ENCODE data around the gene BBOX1. TPM values are rescaled to one million over a fixed set of nuclear protein-coding genes. Genes with fewer than 3 reads are reported as not detected.
"Not testable (repeated sequence)": the region's sequence is repeated elsewhere in the genome, so short reads cannot be mapped to it uniquely, and the experiment has no call there.

Gene BBOX1
- total RNA-seq, 2 experiments from 2014 or later, result not detected

DNA sequence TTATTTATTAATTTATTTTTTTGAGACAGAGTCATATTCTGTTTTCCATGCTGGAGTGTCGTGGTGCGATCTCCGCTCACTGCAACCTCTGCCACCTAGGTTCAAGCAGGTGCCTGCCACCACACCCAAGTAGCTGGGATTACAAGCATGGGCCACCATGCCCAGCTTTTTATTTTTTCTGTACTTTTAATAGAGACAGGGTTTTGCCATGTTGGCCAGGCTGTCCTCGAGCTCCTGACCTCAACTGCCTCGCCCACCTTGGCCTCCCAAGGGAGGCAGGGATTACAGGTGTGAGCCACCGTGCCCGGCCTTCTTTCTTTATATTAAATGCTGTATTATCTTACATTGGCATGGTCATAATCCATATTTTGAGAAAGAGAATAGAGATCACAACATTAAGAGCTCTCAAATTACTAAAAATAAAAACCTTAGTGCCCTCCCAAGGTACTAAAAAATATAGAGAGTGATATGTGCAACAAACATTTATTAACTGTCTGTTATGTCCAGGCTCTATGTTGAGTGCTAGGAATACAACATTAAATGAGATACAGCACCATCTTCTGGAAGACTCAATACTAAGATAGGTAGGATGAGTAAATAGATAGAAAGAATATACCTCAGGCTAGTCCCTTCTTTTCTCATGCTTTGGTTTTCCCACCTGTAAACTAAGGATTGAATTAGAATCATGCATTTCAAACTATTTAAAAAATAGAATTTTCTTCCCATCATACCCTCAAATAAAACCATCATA lies 84.1 kb downstream of the BBOX1 start:
- no peaks in the 10 kb centered on the region for H3K4me1 Mint-ChIP-seq (ENCODE audit: low read depth)
- H3K27ac Mint-ChIP-seq, result no peak overlapping the region
- no peak overlapping the region for H3K4me3 Mint-ChIP-seq
- H3K36me3 Mint-ChIP-seq, result no peaks in the 10 kb centered on the region
- H3K27me3 Mint-ChIP-seq, result no peaks in the 10 kb centered on the region
- ChIA-PET CTCF (interaction anchor here (0.6 kb wide), 1 partner anchor 150 kb away, joined by 3 read pairs; no protein-coding TSS in a partner anchor), POLR2A (no interaction called here)
- H3K9me3 Mint-ChIP-seq, result no peaks in the 10 kb centered on the region
- no peak for DNase-seq
- intact Hi-C loops (cut with micrococcal nuclease), result no loop called here

GRCh38 chr11:27129686-27130085 lies 89.1 kb downstream of the BBOX1 start:
- no peak overlapping the region for H3K4me3 Mint-ChIP-seq
- intact Hi-C loops (cut with micrococcal nuclease), result no loop called here

DNA sequence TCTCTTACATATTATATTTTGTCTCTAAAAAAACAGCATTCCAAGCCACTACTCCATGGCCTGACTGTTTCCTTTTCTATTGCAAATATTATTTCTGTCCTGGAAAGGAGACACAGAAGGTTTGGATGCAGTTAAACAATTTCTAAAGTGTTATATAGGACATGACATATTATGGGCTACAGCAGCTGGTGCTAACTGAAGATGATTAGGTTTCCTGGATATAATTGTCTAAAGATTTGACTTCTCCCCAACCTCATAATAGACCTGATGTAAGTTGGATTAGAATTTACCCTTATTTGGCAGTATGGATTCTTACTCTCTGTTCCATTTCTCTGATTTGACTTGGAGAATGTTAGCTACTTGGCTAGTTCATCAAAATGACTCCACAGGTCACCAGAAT lies 90.2 kb downstream of the BBOX1 start:
- intact Hi-C loops (cut with micrococcal nuclease), result no loop called here

More at GRCh38 chr11:27129686-27130085, 89.1 kb downstream of the BBOX1 start:
- H3K27ac Mint-ChIP-seq, result no peak overlapping the region
- ChIA-PET POLR2A (no interaction called here), CTCF (no interaction called here)
- no peaks in the 10 kb centered on the region for H3K4me1 Mint-ChIP-seq (ENCODE audit: low read depth)
- H3K27me3 Mint-ChIP-seq, result peaks cover 1% of the 10 kb centered on the region
- peaks cover 3% of the 10 kb centered on the region for H3K9me3 Mint-ChIP-seq
- no peaks in the 10 kb centered on the region for H3K36me3 Mint-ChIP-seq
- DNase-seq, result no peak

GRCh38 chr11:27135924-27136329 lies 95.3 kb downstream of the BBOX1 start:
- intact Hi-C loops (cut with micrococcal nuclease); H3K27ac Mint-ChIP-seq; H3K4me3 Mint-ChIP-seq; H3K27me3 Mint-ChIP-seq; DNase-seq; POLR2A ChIA-PET; H3K36me3 Mint-ChIP-seq; H3K4me1 Mint-ChIP-seq (ENCODE audit: low read depth); CTCF ChIA-PET: not testable (repeated sequence)
- H3K9me3 Mint-ChIP-seq, result peaks cover 21% of the 10 kb centered on the region

More for the DNA sequence above, 90.2 kb downstream of the BBOX1 start:
- CTCF ChIA-PET, result no interaction called here
- no peaks in the 10 kb centered on the region for H3K4me1 Mint-ChIP-seq (ENCODE audit: low read depth)
- H3K27ac Mint-ChIP-seq, result no peak overlapping the region
- no peak for DNase-seq
- POLR2A ChIA-PET, result no interaction called here
- peaks cover 1% of the 10 kb centered on the region for H3K27me3 Mint-ChIP-seq
- H3K9me3 Mint-ChIP-seq, result peaks cover 12% of the 10 kb centered on the region
- H3K4me3 Mint-ChIP-seq, result no peak overlapping the region
- H3K36me3 Mint-ChIP-seq, result no peaks in the 10 kb centered on the region

DNA sequence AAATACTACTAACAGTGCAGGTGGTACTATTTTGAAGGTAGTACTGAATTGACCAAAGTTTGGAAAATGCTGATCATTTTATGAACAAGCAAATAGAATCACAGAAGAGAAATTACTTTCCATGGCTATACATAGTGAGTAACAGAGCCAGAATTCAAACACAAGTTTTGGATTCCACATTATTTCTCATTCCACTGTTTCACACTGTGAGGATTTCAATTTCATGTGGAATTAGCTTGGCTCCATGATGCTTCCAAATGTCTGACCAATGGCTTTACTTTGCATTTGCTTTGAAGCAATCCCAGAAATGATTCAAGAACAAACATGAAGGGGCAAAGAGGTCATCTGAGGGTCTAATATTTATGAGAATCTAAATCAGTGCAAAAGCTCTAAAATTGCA lies 98.1 kb downstream of the BBOX1 start:
- no peaks in the 10 kb centered on the region for H3K4me1 Mint-ChIP-seq (ENCODE audit: low read depth)
- DNase-seq, result no peak
- peaks cover 35% of the 10 kb centered on the region for H3K9me3 Mint-ChIP-seq
- intact Hi-C loops (cut with micrococcal nuclease), result no loop called here
- peaks cover 2% of the 10 kb centered on the region for H3K36me3 Mint-ChIP-seq
- no peak overlapping the region for H3K4me3 Mint-ChIP-seq
- ChIA-PET POLR2A (no interaction called here), CTCF (no interaction called here)
- no peak overlapping the region for H3K27ac Mint-ChIP-seq
- H3K27me3 Mint-ChIP-seq, result no peaks in the 10 kb centered on the region

DNA sequence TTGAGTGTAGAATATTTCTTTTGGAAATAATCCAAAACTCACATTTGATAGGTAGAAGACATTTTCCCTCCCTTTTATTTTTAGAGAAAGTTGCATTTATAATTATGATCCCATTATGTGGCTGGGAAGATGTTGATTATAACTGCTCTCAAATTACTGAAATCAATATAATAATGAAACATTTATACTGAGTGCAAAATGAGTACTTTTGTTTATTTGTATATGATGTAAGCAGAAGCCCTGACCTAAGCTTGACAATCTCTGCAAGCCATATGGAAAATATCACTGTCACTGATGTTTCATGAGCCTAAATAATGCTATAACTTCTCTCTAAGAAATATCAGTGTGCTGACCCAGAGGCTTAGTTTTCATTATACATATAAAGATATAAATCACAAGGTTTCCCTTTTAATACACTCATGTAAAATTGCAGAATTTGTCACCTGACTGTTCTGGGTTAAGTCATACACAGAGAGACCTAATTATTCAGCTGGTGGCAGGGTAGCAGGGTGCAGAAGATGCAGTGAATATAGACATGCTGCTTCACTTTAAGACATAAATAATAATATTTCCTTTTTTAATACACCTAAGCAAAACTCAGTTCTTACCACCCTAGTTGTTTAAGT lies 99.2 kb downstream of the BBOX1 start:
- H3K4me3 Mint-ChIP-seq, result no peak overlapping the region
- no peaks in the 10 kb centered on the region for H3K4me1 Mint-ChIP-seq (ENCODE audit: low read depth)
- ChIA-PET CTCF (no interaction called here), POLR2A (no interaction called here)
- H3K36me3 Mint-ChIP-seq, result peaks cover 2% of the 10 kb centered on the region
- no peaks in the 10 kb centered on the region for H3K27me3 Mint-ChIP-seq
- intact Hi-C loops (cut with micrococcal nuclease), result no loop called here
- H3K27ac Mint-ChIP-seq, result no peak overlapping the region
- H3K9me3 Mint-ChIP-seq, result peaks cover 30% of the 10 kb centered on the region
- no peak for DNase-seq

GRCh38 chr11:27141576-27141975 lies 101.0 kb downstream of the BBOX1 start:
- H3K27ac Mint-ChIP-seq, result no peak overlapping the region
- H3K4me1 Mint-ChIP-seq (ENCODE audit: low read depth), result no peaks in the 10 kb centered on the region
- intact Hi-C loops (cut with micrococcal nuclease), result no loop called here
- ChIA-PET CTCF (no interaction called here), POLR2A (no interaction called here)
- no peak for DNase-seq
- H3K4me3 Mint-ChIP-seq, result no peak overlapping the region
- peaks cover 16% of the 10 kb centered on the region for H3K9me3 Mint-ChIP-seq
- H3K27me3 Mint-ChIP-seq, result no peaks in the 10 kb centered on the region
- peaks cover 2% of the 10 kb centered on the region for H3K36me3 Mint-ChIP-seq

- Mint-ChIP-seq H3K9me3 (no peaks in the 10 kb centered on the region), H3K4me1 (ENCODE audit: low read depth) (no peaks in the 10 kb centered on the region), H3K36me3 (no peaks in the 10 kb centered on the region), H3K4me3 (no peak overlapping the region), H3K27me3 (no peaks in the 10 kb centered on the region), H3K27ac (no peak overlapping the region)
- POLR2A ChIA-PET, result no interaction called here
- intact Hi-C loops (cut with micrococcal nuclease), result no loop called here
- DNase-seq, result no peak
- CTCF ChIA-PET, result no interaction called here
Measured at GRCh38 chr11:27147916-27148315, 107.3 kb downstream of the BBOX1 start.

DNA sequence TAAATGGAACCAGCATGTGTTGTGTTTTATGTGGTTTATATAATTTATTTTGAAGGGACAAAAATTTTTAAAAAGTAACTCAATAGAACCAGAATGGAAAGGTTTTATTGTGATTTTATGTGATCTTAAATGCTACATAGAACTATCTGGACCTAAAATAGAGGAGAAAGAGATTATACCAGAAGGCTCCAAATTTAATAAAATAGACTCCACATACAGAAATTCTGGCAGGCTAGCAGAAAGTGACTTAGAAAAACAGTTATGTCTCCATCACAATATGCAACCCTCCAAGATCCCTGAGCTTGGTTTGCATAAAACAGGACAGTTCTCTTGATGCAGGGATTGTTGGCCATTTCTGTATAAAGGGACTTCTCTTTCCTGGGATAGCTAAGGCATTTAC lies 107.9 kb downstream of the BBOX1 start:
- no peak overlapping the region for H3K27ac Mint-ChIP-seq
- no peak overlapping the region for H3K4me3 Mint-ChIP-seq
- no peaks in the 10 kb centered on the region for H3K27me3 Mint-ChIP-seq
- no peaks in the 10 kb centered on the region for H3K9me3 Mint-ChIP-seq
- intact Hi-C loops (cut with micrococcal nuclease), result no loop called here
- POLR2A ChIA-PET, result no interaction called here
- no peak for DNase-seq
- CTCF ChIA-PET, result no interaction called here
- H3K36me3 Mint-ChIP-seq, result no peaks in the 10 kb centered on the region
- no peaks in the 10 kb centered on the region for H3K4me1 Mint-ChIP-seq (ENCODE audit: low read depth)

- ChIA-PET CTCF (no interaction called here), POLR2A (no interaction called here)
- intact Hi-C loops (cut with micrococcal nuclease), result no loop called here
Measured at GRCh38 chr11:27150098-27150497, 109.5 kb downstream of the BBOX1 start.

GRCh38 chr11:27153136-27153535 lies 112.5 kb downstream of the BBOX1 start:
- Mint-ChIP-seq H3K36me3 (no peaks in the 10 kb centered on the region), H3K27me3 (no peaks in the 10 kb centered on the region), H3K27ac (no peak overlapping the region), H3K4me3 (no peak overlapping the region), H3K4me1 (ENCODE audit: low read depth) (no peaks in the 10 kb centered on the region), H3K9me3 (no peaks in the 10 kb centered on the region)
- intact Hi-C loops (cut with micrococcal nuclease), result no loop called here
- ChIA-PET POLR2A (no interaction called here), CTCF (no interaction called here)
- DNase-seq, result no peak

More at GRCh38 chr11:27150098-27150497, 109.5 kb downstream of the BBOX1 start:
- H3K27me3 Mint-ChIP-seq, result no peaks in the 10 kb centered on the region
- H3K4me3 Mint-ChIP-seq, result no peak overlapping the region
- H3K27ac Mint-ChIP-seq, result no peak overlapping the region
- H3K4me1 Mint-ChIP-seq (ENCODE audit: low read depth), result no peaks in the 10 kb centered on the region
- no peaks in the 10 kb centered on the region for H3K9me3 Mint-ChIP-seq
- H3K36me3 Mint-ChIP-seq, result no peaks in the 10 kb centered on the region
- no peak for DNase-seq

GRCh38 chr11:27158456-27159334 lies 118.1 kb downstream of the BBOX1 start:
- no peak overlapping the region for H3K27ac Mint-ChIP-seq
- H3K4me3 Mint-ChIP-seq, result no peak overlapping the region
- no peaks in the 10 kb centered on the region for H3K9me3 Mint-ChIP-seq
- no peaks in the 10 kb centered on the region for H3K4me1 Mint-ChIP-seq (ENCODE audit: low read depth)
- intact Hi-C loops (cut with micrococcal nuclease), result loop anchor here (2.0 kb wide), 2 partner anchors 404 to 862 kb away; no protein-coding TSS in a partner anchor
- CTCF ChIA-PET, result interaction anchor here (0.6 to 0.9 kb wide), 3 partner anchors 327 to 862 kb away, joined by 3 read pairs; no protein-coding TSS in a partner anchor
- H3K27me3 Mint-ChIP-seq, result no peaks in the 10 kb centered on the region
- POLR2A ChIA-PET, result no interaction called here
- peak; percentile 17 for DNase-seq
- no peaks in the 10 kb centered on the region for H3K36me3 Mint-ChIP-seq

Measured in activated CD4-positive, alpha-beta memory T cell treated with anti-CD3 and anti-CD28 coated beads for 36 hours (primary cell).